IMR-90 (cell line): ENCODE data around the gene PDE11A. TPM values are rescaled to one million over a fixed set of nuclear protein-coding genes. Genes with fewer than 3 reads are reported as not detected.

ENCODE experiments used
- ATAC-seq: fragments of 200-7000 bp; cut with Tn5 transposase; 2 replicates; pipeline ENCODE4 v1.9.1; 2020; ENCODE audit warnings: low read depth, mild to moderate bottlenecking, moderate library complexity
- BruUV-seq: library from RNA; stranded (reverse); fragments of 400-500 nt; replicated peaks from 2 replicates; lab custom pipeline; 2021; lab: Mats Ljungman, UMichigan
- CTCF ChIA-PET: fragments of 300-600 bp; formaldehyde crosslinking; extraction: SDS; loops from one replicate; lab custom pipeline; 2021; ENCODE audit warnings: antibody characterized with exemption; lab: Yijun Ruan, JAX
- POLR2A ChIA-PET: fragments of 300-600 bp; sonication (Branson Sonifier 250); formaldehyde crosslinking; loops from one replicate; lab custom pipeline; 2022; ENCODE audit warnings: antibody characterized with exemption; ENCODE audit not compliant: unreplicated experiment; lab: Charles Lee
- DNase-seq: peaks from one replicate; pipeline ENCODE4 v3.0.0; 2013
- H2AFZ ChIP-seq: replicated peaks from 2 replicates; pipeline ENCODE3; 2013; ENCODE audit warnings: low read length, mild to moderate bottlenecking; ENCODE audit not compliant: poor library complexity
- H2AK5ac ChIP-seq: 2 replicates; pipeline ENCODE4 v1.6.1; 2013; ENCODE audit warnings: low read depth, low read length, inconsistent platforms
- H2AK9ac ChIP-seq: replicated peaks from 2 replicates; pipeline ENCODE3; 2013; ENCODE audit warnings: mild to moderate bottlenecking, low read depth, low read length, moderate library complexity; ENCODE audit not compliant: poor library complexity
- H2BK120ac ChIP-seq: 2 replicates; pipeline ENCODE4 v1.6.1; 2013; ENCODE audit warnings: low read depth, low read length, inconsistent platforms
- H2BK15ac ChIP-seq: 3 replicates; pipeline ENCODE4 v1.6.1; 2013; ENCODE audit warnings: low read depth, low read length, inconsistent platforms
- H2BK20ac ChIP-seq: 2 replicates; pipeline ENCODE4 v1.6.1; 2013; ENCODE audit warnings: low read depth, mild to moderate bottlenecking, inconsistent platforms, low read length, moderate library complexity
- H2BK5ac ChIP-seq: 2 replicates; pipeline ENCODE4 v1.6.1; 2013; ENCODE audit warnings: mild to moderate bottlenecking, low read depth, low read length, inconsistent platforms; ENCODE audit not compliant: poor library complexity, severe bottlenecking
- H3K14ac ChIP-seq: replicated peaks from 2 replicates; pipeline ENCODE4 v1.6.1; 2013; ENCODE audit warnings: low read depth, low read length, inconsistent platforms
- H3K18ac ChIP-seq: 2 replicates; pipeline ENCODE4 v1.6.1; 2013; ENCODE audit warnings: low read depth, low read length, control low read depth
- H3K23ac ChIP-seq: 2 replicates; pipeline ENCODE4 v1.6.1; 2013; ENCODE audit warnings: low read depth, low read length, inconsistent platforms
- H3K27ac ChIP-seq: 2 replicates; pipeline ENCODE4 v1.5.1; 2013; ENCODE audit warnings: mild to moderate bottlenecking, control low read depth, low read length; ENCODE audit not compliant: insufficient read depth
- H3K27me3 ChIP-seq: 2 replicates; pipeline ENCODE4 v1.6.1; 2013; ENCODE audit warnings: low read length; ENCODE audit not compliant: control insufficient read depth, insufficient read depth
- H3K36me3 ChIP-seq: 2 replicates; pipeline ENCODE4 v1.6.1; 2013; ENCODE audit warnings: low read length, mixed read lengths; ENCODE audit not compliant: control insufficient read depth, insufficient read depth
- H3K4ac ChIP-seq: 2 replicates; pipeline ENCODE4 v1.6.1; 2013; ENCODE audit warnings: low read depth, low read length, inconsistent platforms
- H3K4me1 ChIP-seq: 2 replicates; pipeline ENCODE4 v1.6.1; 2013; ENCODE audit warnings: low read length, mixed read lengths; ENCODE audit not compliant: control insufficient read depth, insufficient read depth
- H3K4me2 ChIP-seq: 2 replicates; pipeline ENCODE4 v1.6.1; 2013; ENCODE audit warnings: low read depth, mild to moderate bottlenecking, control low read depth, low read length, moderate library complexity
- H3K4me3 ChIP-seq: 2 replicates; pipeline ENCODE4 v1.5.1; 2013; ENCODE audit warnings: low read depth, mild to moderate bottlenecking, control low read depth, low read length, moderate library complexity; ENCODE audit not compliant: insufficient read depth
- H3K56ac ChIP-seq: 2 replicates; pipeline ENCODE4 v1.6.1; 2013; ENCODE audit warnings: low read length, inconsistent platforms; ENCODE audit not compliant: insufficient read depth; ENCODE audit errors: extremely low read depth
- H3K79me1 ChIP-seq, 2 experiments: 2 replicates each; pipeline ENCODE4 v1.6.1; 2013; ENCODE audit warnings: low read length in 2 of 2, inconsistent platforms in 1 of 2, low read depth in 1 of 2
- H3K9ac ChIP-seq: 2 replicates; pipeline ENCODE4 v1.6.1; 2013; ENCODE audit warnings: low read depth, low read length, control low read depth
- H3K9me1 ChIP-seq: 2 replicates; pipeline ENCODE4 v1.6.1; 2013; ENCODE audit warnings: low read length, inconsistent platforms; ENCODE audit not compliant: insufficient read depth
- H3K9me3 ChIP-seq: 2 replicates; pipeline ENCODE4 v1.6.1; 2013; ENCODE audit warnings: low read length; ENCODE audit not compliant: control insufficient read depth, insufficient read depth
- H4K20me1 ChIP-seq: 2 replicates; pipeline ENCODE4 v1.6.1; 2013; ENCODE audit warnings: low read length, inconsistent platforms; ENCODE audit not compliant: insufficient read depth
- H4K5ac ChIP-seq: 2 replicates; pipeline ENCODE4 v1.6.1; 2013; ENCODE audit warnings: mild to moderate bottlenecking, low read depth, low read length, control low read depth
- H4K8ac ChIP-seq, 2 experiments: 2 replicates each; pipeline ENCODE4 v1.6.1; 2013; ENCODE audit warnings: low read depth in 2 of 2, low read length in 2 of 2, control low read depth in 1 of 2, inconsistent platforms in 1 of 2
- H4K91ac ChIP-seq: 2 replicates; pipeline ENCODE4 v1.6.1; 2013; ENCODE audit warnings: low read depth, low read length, inconsistent platforms; ENCODE audit not compliant: insufficient read depth
- POLR2A ChIP-seq: IDR thresholded peaks from 2 replicates; pipeline ENCODE4 v1.6.1; 2012; ENCODE audit warnings: mild to moderate bottlenecking, low read depth, low read length
- RAD21 ChIP-seq: IDR thresholded peaks from 2 replicates; pipeline ENCODE4 v1.6.1; 2012; ENCODE audit warnings: low read length, improper control_type of control experiment
- SMC3 ChIP-seq: fragments of 150-350 bp; IDR thresholded peaks from 2 replicates; pipeline ENCODE4 v1.6.1; 2016; ENCODE audit warnings: low read depth, mild to moderate bottlenecking, antibody characterized with exemption, low read length, moderate library complexity
- WGBS, 2 experiments: methylation state at CpG; one replicate each; pipeline versions ENCODE4 v1.1.5 to v1.1.7; 2013; ENCODE audit warnings: missing lambda C conversion rate in 2 of 2; ENCODE audit not compliant: insufficient read length in 1 of 2; ENCODE audit errors: extremely low coverage in 2 of 2; 5-methylcytosine and 5-hydroxymethylcytosine counted together
- dilution Hi-C: fragments of 300-500 bp; cut with HindIII; formaldehyde crosslinking; loops from one replicate; pipeline ENCODE4 v1.14.3; 2018; ENCODE audit warnings: low sequenced_read_pairs; ENCODE audit not compliant: unreplicated experiment
- in situ Hi-C: fragments of 300-500 bp; cut with MboI; formaldehyde crosslinking; loops from 3 replicates; pipeline ENCODE4 v1.14.3; 2019; ENCODE audit warnings: low sequenced_read_pairs, inconsistent platforms, mixed read lengths
- intact Hi-C: fragments of 100-400 bp; cut with micrococcal nuclease; formaldehyde crosslinking; loops from 2 replicates; pipeline ENCODE4 v1.10.0; 2022
- polyA plus RNA-seq, 3 experiments: library from polyadenylated mRNA; depleted of rRNA; stranded (reverse); fragments of >200 nt; gene quantifications; 2 replicates each; pipeline ENCODE4 v1.2.3, GENCODE V29; 2012; ENCODE audit warnings: low replicate concordance in 1 of 3
- total RNA-seq: library from RNA; depleted of rRNA; stranded (reverse); fragments of >200 nt; gene quantifications from 2 replicates; pipeline ENCODE4 v1.2.3, GENCODE V29; 2012
- TF ChIP-seq, protein P1 (sequence below): conservative IDR thresholded peaks from 2 replicates; pipeline ENCODE4 v1.5.1; 2012; ENCODE audit warnings: mild to moderate bottlenecking, low read depth, low read length, improper control_type of control experiment
- TF ChIP-seq, protein P2 (sequence below): fragments of 150-350 bp; IDR thresholded peaks from 2 replicates; pipeline ENCODE4 v1.6.1; 2016; ENCODE audit warnings: low read depth, mild to moderate bottlenecking, low read length, moderate library complexity, borderline replicate concordance

Gene PDE11A
- total and polyA plus RNA-seq, 2 of the 4 experiments (the other 2 are of a cell fraction), result 0.21 to 0.72 TPM

- no peaks in the 10 kb centered on the region for H3K9me1 ChIP-seq
- TF ChIP-seq POLR2A (no peak), SMC3 (peak; percentile 29; the same call in 1 of the 2 replicates), RAD21 (peak; percentile 55)
- TF ChIP-seq, protein P1, sequence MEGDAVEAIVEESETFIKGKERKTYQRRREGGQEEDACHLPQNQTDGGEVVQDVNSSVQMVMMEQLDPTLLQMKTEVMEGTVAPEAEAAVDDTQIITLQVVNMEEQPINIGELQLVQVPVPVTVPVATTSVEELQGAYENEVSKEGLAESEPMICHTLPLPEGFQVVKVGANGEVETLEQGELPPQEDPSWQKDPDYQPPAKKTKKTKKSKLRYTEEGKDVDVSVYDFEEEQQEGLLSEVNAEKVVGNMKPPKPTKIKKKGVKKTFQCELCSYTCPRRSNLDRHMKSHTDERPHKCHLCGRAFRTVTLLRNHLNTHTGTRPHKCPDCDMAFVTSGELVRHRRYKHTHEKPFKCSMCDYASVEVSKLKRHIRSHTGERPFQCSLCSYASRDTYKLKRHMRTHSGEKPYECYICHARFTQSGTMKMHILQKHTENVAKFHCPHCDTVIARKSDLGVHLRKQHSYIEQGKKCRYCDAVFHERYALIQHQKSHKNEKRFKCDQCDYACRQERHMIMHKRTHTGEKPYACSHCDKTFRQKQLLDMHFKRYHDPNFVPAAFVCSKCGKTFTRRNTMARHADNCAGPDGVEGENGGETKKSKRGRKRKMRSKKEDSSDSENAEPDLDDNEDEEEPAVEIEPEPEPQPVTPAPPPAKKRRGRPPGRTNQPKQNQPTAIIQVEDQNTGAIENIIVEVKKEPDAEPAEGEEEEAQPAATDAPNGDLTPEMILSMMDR, result peak; percentile 71
- TF ChIP-seq, protein P2, sequence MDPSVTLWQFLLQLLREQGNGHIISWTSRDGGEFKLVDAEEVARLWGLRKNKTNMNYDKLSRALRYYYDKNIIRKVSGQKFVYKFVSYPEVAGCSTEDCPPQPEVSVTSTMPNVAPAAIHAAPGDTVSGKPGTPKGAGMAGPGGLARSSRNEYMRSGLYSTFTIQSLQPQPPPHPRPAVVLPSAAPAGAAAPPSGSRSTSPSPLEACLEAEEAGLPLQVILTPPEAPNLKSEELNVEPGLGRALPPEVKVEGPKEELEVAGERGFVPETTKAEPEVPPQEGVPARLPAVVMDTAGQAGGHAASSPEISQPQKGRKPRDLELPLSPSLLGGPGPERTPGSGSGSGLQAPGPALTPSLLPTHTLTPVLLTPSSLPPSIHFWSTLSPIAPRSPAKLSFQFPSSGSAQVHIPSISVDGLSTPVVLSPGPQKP, result no peak
- no peak overlapping the region for H3K23ac ChIP-seq
- H3K56ac ChIP-seq, result no peak overlapping the region
- no TSS peak for BruUV-seq
- DNase-seq (peak; percentile 58), ATAC-seq (peak; percentile 98)
- H3K9ac ChIP-seq, result no peak overlapping the region
- H4K8ac ChIP-seq, result no peak overlapping the region
- intact Hi-C loops (loop anchor here (5.0 to 10.0 kb wide), 2 partner anchors 346 to 1919 kb away; no protein-coding TSS in a partner anchor), dilution Hi-C loops (no loop called here), in situ Hi-C loops (no loop called here)
- H4K20me1 ChIP-seq, result no peaks in the 10 kb centered on the region
- no peaks in the 10 kb centered on the region for H3K4me1 ChIP-seq
- H2AFZ ChIP-seq, result peak overlapping the region; percentile 87
- no peak overlapping the region for H2BK15ac ChIP-seq
- no peak overlapping the region for H3K14ac ChIP-seq
- H2AK9ac ChIP-seq, result no peak overlapping the region
- H3K4me2 ChIP-seq, result peak overlapping the region; percentile 48
- no peak overlapping the region for H2BK5ac ChIP-seq
- no peak overlapping the region for H3K18ac ChIP-seq
- no peak overlapping the region for H2BK120ac ChIP-seq
- no peak overlapping the region for H2BK20ac ChIP-seq
- H3K4ac ChIP-seq, result no peak overlapping the region
- no peak overlapping the region for H3K4me3 ChIP-seq
- no peaks in the 10 kb centered on the region for H3K36me3 ChIP-seq
- H3K9me3 ChIP-seq, result no peaks in the 10 kb centered on the region
- POLR2A ChIA-PET, result no interaction called here
- no peak overlapping the region for H2AK5ac ChIP-seq
- CTCF ChIA-PET, result interaction anchor here (0.6 to 1.9 kb wide), 5 partner anchors 10 to 419 kb away, joined by 3 to 9 read pairs (median 4); no protein-coding TSS in a partner anchor
- H3K79me1 ChIP-seq, result no peaks in the 10 kb centered on the region
- H3K27ac ChIP-seq, result no peak overlapping the region
- H4K5ac ChIP-seq, result no peak overlapping the region
- H3K27me3 ChIP-seq, result peaks cover 4% of the 10 kb centered on the region; the same call in 1 of the 2 replicates
- WGBS, 2 experiments, result 20% methylated on average over 7 of the region's 14 CpGs; no CpG with 5 or more reads in 1 of the 2 experiments
- H4K91ac ChIP-seq, result no peak overlapping the region
Observed at GRCh38 chr2:177763531-177764265, 308.9 kb downstream of the PDE11A start.
